ENCODE data around the gene MMEL1. TPM values are rescaled to one million over a fixed set of nuclear protein-coding genes. Genes with fewer than 3 reads are reported as not detected.
"Not testable (repeated sequence)": the region's sequence is repeated elsewhere in the genome, so short reads cannot be mapped to it uniquely, and the experiment has no call there.

Gene MMEL1
- total RNA-seq, 1 donor from 2014 or later, result 1.0 TPM

- Histone ChIP-seq H3K9me3 (ENCODE audit: control insufficient read depth in 3 of 3, low read length in 3 of 3) (peaks cover 0 to 8% (median 3%) of the 10 kb centered on the region in 3 donors), H3K36me3 (ENCODE audit: control insufficient read depth in 3 of 3, insufficient read depth in 3 of 3, low read length in 3 of 3) (no peaks in the 10 kb centered on the region), H3K9ac (ENCODE audit: low read depth in 1 of 3, low read length in 3 of 3) (no peak overlapping the region), H3K4me1 (ENCODE audit: control insufficient read depth in 3 of 3, insufficient read depth in 3 of 3, low read length in 3 of 3) (no peaks in the 10 kb centered on the region), H3K27ac (ENCODE audit: low read depth, low read length) (no peak overlapping the region), H3K27me3 (ENCODE audit: control insufficient read depth in 3 of 3, insufficient read depth in 3 of 3, low read length in 3 of 3) (peaks cover 51 to 69% (median 61%) of the 10 kb centered on the region in 3 donors), H3K4me3 (ENCODE audit: low read length in 3 of 3) (no peak overlapping the region)
Measured at GRCh38 chr1:2628933-2629626, 3.7 kb downstream of the MMEL1 start.

DNA sequence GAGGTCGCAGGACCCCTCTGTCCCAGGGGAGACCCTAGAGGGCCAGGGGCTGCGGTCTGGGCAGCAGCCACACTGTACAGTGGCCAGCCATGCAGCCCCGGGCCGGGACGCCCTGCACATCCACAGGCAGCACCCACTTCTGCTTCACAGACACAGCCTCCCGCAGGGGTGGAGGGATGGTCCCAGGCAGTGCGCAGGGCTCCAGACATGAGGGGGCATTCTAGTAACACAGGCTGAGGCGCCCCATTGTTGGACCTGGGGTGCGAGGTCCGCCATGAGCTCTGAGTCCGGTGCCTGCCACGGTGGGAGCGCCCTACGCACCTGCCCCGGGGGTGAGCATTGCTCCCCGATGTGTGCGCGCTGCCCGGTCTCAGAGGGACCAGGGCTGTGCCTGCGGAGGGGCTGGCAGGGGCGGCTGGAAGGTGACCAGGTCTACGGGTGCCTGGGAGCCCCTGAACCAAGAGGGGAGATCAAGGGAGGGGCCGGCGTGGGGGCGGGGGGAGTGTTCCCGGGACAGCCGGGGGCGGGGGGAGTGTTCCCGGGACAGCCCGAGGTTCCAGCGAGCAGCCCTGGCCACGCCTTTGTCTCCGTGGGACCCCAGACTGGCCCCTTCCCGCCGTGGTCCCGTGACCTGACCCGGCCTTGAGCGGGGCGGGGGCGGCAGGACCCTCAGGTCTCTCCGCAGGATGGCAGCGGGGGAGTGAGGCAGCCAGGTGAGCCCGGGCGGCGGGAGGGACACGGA is 4.5 kb downstream of the MMEL1 start:
- Histone ChIP-seq H3K27me3 (ENCODE audit: control insufficient read depth in 3 of 3, insufficient read depth in 3 of 3, low read length in 3 of 3) (peaks cover 50 to 62% (median 61%) of the 10 kb centered on the region in 3 donors), H3K4me3 (ENCODE audit: low read length in 3 of 3) (no peak overlapping the region), H3K36me3 (ENCODE audit: control insufficient read depth in 3 of 3, insufficient read depth in 3 of 3, low read length in 3 of 3) (no peaks in the 10 kb centered on the region)

GRCh38 chr1:2627746-2628145 is 5.1 kb downstream of the MMEL1 start:
- no peak overlapping the region for H3K4me3 ChIP-seq (ENCODE audit: low read length in 3 of 3)
- no peaks in the 10 kb centered on the region for H3K4me1 ChIP-seq (ENCODE audit: control insufficient read depth in 3 of 3, insufficient read depth in 3 of 3, low read length in 3 of 3)
- no peak overlapping the region for H3K9ac ChIP-seq (ENCODE audit: low read depth in 1 of 3, low read length in 3 of 3)
- no peaks in the 10 kb centered on the region for H3K36me3 ChIP-seq (ENCODE audit: control insufficient read depth in 3 of 3, insufficient read depth in 3 of 3, low read length in 3 of 3)
- H3K27ac ChIP-seq (ENCODE audit: low read depth, low read length), result no peak overlapping the region
- H3K27me3 ChIP-seq (ENCODE audit: control insufficient read depth in 3 of 3, insufficient read depth in 3 of 3, low read length in 3 of 3), result peaks cover 44 to 56% (median 56%) of the 10 kb centered on the region in 3 donors
- peaks cover 0 to 8% (median 3%) of the 10 kb centered on the region in 3 donors for H3K9me3 ChIP-seq (ENCODE audit: control insufficient read depth in 3 of 3, low read length in 3 of 3)

More for the DNA sequence above, 4.5 kb downstream of the MMEL1 start:
- Histone ChIP-seq H3K4me1 (ENCODE audit: control insufficient read depth in 3 of 3, insufficient read depth in 3 of 3, low read length in 3 of 3) (no peaks in the 10 kb centered on the region), H3K9me3 (ENCODE audit: control insufficient read depth in 3 of 3, low read length in 3 of 3) (peaks cover 0 to 8% (median 3%) of the 10 kb centered on the region in 3 donors), H3K9ac (ENCODE audit: low read depth in 1 of 3, low read length in 3 of 3) (no peak overlapping the region), H3K27ac (ENCODE audit: low read depth, low read length) (no peak overlapping the region)

DNA sequence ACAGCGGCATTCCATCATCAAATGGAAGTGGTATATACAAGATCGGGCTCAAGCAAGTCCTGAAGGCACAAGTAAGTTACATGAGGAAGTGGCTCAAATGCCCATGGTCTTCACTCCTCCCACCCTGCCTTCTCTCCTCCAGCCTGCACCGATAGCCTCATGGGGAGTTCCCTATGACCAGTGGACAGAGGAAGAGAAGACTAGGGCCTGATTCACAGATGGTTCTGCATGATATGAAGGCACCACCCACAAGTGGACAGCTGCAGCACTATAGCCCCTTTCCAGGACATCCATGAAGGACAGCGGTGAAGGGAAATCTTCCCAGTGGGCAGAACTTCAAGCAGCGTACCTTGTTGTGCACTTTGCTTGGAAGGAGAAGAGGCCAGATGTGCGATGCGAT is 7.1 kb downstream of the MMEL1 start:
- H3K27me3 ChIP-seq (ENCODE audit: control insufficient read depth in 3 of 3, insufficient read depth in 3 of 3, low read length in 3 of 3), result peaks cover 38 to 48% (median 41%) of the 10 kb centered on the region in 3 donors
- H3K36me3 ChIP-seq (ENCODE audit: control insufficient read depth in 3 of 3, insufficient read depth in 3 of 3, low read length in 3 of 3); H3K4me1 ChIP-seq (ENCODE audit: control insufficient read depth in 3 of 3, insufficient read depth in 3 of 3, low read length in 3 of 3); H3K9me3 ChIP-seq (ENCODE audit: control insufficient read depth in 3 of 3, low read length in 3 of 3); H3K4me3 ChIP-seq (ENCODE audit: low read length in 3 of 3); H3K9ac ChIP-seq (ENCODE audit: low read depth in 1 of 3, low read length in 3 of 3); H3K27ac ChIP-seq (ENCODE audit: low read depth, low read length): not testable (repeated sequence)

- H3K9me3 ChIP-seq (ENCODE audit: control insufficient read depth in 3 of 3, low read length in 3 of 3), result peaks cover 0 to 3% (median 2%) of the 10 kb centered on the region in 3 donors
- no peak overlapping the region for H3K27ac ChIP-seq (ENCODE audit: low read depth, low read length)
- no peak overlapping the region for H3K9ac ChIP-seq (ENCODE audit: low read depth in 1 of 3, low read length in 3 of 3)
- H3K4me3 ChIP-seq (ENCODE audit: low read length in 3 of 3), result no peak overlapping the region
- no peaks in the 10 kb centered on the region for H3K36me3 ChIP-seq (ENCODE audit: control insufficient read depth in 3 of 3, insufficient read depth in 3 of 3, low read length in 3 of 3)
- no peaks in the 10 kb centered on the region for H3K4me1 ChIP-seq (ENCODE audit: control insufficient read depth in 3 of 3, insufficient read depth in 3 of 3, low read length in 3 of 3)
- peaks cover 37 to 44% (median 38%) of the 10 kb centered on the region in 3 donors for H3K27me3 ChIP-seq (ENCODE audit: control insufficient read depth in 3 of 3, insufficient read depth in 3 of 3, low read length in 3 of 3)
Measured at GRCh38 chr1:2625311-2625710, 7.5 kb downstream of the MMEL1 start.

GRCh38 chr1:2624735-2625300 is 8.0 kb downstream of the MMEL1 start:
- Histone ChIP-seq H3K9ac (ENCODE audit: low read depth in 1 of 3, low read length in 3 of 3) (no peak overlapping the region), H3K9me3 (ENCODE audit: control insufficient read depth in 3 of 3, low read length in 3 of 3) (no peaks in the 10 kb centered on the region), H3K4me1 (ENCODE audit: control insufficient read depth in 3 of 3, insufficient read depth in 3 of 3, low read length in 3 of 3) (no peaks in the 10 kb centered on the region), H3K27ac (ENCODE audit: low read depth, low read length) (no peak overlapping the region), H3K4me3 (ENCODE audit: low read length in 3 of 3) (no peak overlapping the region), H3K27me3 (ENCODE audit: control insufficient read depth in 3 of 3, insufficient read depth in 3 of 3, low read length in 3 of 3) (peaks cover 32 to 39% (median 36%) of the 10 kb centered on the region in 3 donors), H3K36me3 (ENCODE audit: control insufficient read depth in 3 of 3, insufficient read depth in 3 of 3, low read length in 3 of 3) (no peaks in the 10 kb centered on the region)

DNA sequence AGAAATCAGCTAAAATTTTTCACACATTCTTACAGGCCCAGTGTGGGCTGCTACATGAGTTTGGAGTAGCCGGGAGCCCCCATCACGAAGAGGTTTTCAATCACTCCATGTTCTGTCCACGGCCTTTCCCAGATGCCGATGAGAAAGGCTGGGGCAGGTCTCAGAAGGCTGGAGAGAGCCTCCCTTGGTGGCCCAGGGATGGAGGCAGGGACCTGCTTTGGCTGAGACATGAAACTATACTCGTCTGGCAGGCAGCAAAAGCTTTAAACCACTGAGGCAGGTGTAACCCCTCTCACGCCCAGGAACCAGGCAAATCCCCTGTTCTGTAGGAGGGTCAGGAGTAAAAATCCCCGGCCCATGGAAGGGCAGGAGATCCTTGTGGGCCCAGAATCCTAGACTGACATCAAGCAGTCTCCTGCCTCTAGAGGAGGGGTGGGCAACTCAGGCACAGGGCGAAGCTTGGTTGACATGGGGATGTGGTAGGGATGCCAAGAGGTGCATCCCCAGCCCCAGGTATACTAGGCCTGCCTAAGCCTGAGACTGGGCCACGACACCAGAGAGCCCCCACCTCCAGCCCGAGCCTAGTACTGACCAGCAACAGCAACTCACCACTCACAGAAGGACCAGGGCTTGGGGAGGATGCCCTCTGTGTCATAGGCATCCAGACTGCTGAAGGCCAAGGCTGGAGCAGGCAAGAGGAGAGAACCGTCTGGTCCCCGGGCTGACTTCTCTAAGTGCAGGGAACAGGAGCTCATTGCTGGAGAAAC is 9.1 kb downstream of the MMEL1 start:
- no peaks in the 10 kb centered on the region for H3K4me1 ChIP-seq (ENCODE audit: control insufficient read depth in 3 of 3, insufficient read depth in 3 of 3, low read length in 3 of 3)
- H3K36me3 ChIP-seq (ENCODE audit: control insufficient read depth in 3 of 3, insufficient read depth in 3 of 3, low read length in 3 of 3), result no peaks in the 10 kb centered on the region
- H3K27me3 ChIP-seq (ENCODE audit: control insufficient read depth in 3 of 3, insufficient read depth in 3 of 3, low read length in 3 of 3), result peaks cover 28 to 30% (median 28%) of the 10 kb centered on the region in 3 donors
- H3K9me3 ChIP-seq (ENCODE audit: control insufficient read depth in 3 of 3, low read length in 3 of 3), result no peaks in the 10 kb centered on the region
- no peak overlapping the region for H3K9ac ChIP-seq (ENCODE audit: low read depth in 1 of 3, low read length in 3 of 3)
- H3K4me3 ChIP-seq (ENCODE audit: low read length in 3 of 3), result no peak overlapping the region
- H3K27ac ChIP-seq (ENCODE audit: low read depth, low read length), result no peak overlapping the region

GRCh38 chr1:2617971-2618470 is 14.8 kb downstream of the MMEL1 start:
- no peaks in the 10 kb centered on the region for H3K36me3 ChIP-seq (ENCODE audit: control insufficient read depth in 3 of 3, insufficient read depth in 3 of 3, low read length in 3 of 3)
- peaks cover 5 to 15% (median 5%) of the 10 kb centered on the region in 3 donors for H3K27me3 ChIP-seq (ENCODE audit: control insufficient read depth in 3 of 3, insufficient read depth in 3 of 3, low read length in 3 of 3)
- no peaks in the 10 kb centered on the region for H3K4me1 ChIP-seq (ENCODE audit: control insufficient read depth in 3 of 3, insufficient read depth in 3 of 3, low read length in 3 of 3)
- no peak overlapping the region for H3K4me3 ChIP-seq (ENCODE audit: low read length in 3 of 3)
- no peak overlapping the region for H3K9ac ChIP-seq (ENCODE audit: low read depth in 1 of 3, low read length in 3 of 3)
- no peak overlapping the region for H3K27ac ChIP-seq (ENCODE audit: low read depth, low read length)
- H3K9me3 ChIP-seq (ENCODE audit: control insufficient read depth in 3 of 3, low read length in 3 of 3), result peaks cover 0 to 6% (median 5%) of the 10 kb centered on the region in 3 donors

- no peaks in the 10 kb centered on the region for H3K4me1 ChIP-seq (ENCODE audit: control insufficient read depth in 3 of 3, insufficient read depth in 3 of 3, low read length in 3 of 3)
- H3K27me3 ChIP-seq (ENCODE audit: control insufficient read depth in 3 of 3, insufficient read depth in 3 of 3, low read length in 3 of 3), result peaks cover 14 to 36% (median 29%) of the 10 kb centered on the region in 3 donors
- no peak overlapping the region for H3K4me3 ChIP-seq (ENCODE audit: low read length in 3 of 3)
- H3K36me3 ChIP-seq (ENCODE audit: control insufficient read depth in 3 of 3, insufficient read depth in 3 of 3, low read length in 3 of 3), result no peaks in the 10 kb centered on the region
- no peak overlapping the region for H3K27ac ChIP-seq (ENCODE audit: low read depth, low read length)
- no peak overlapping the region for H3K9ac ChIP-seq (ENCODE audit: low read depth in 1 of 3, low read length in 3 of 3)
- peaks cover 0 to 6% (median 5%) of the 10 kb centered on the region in 3 donors for H3K9me3 ChIP-seq (ENCODE audit: control insufficient read depth in 3 of 3, low read length in 3 of 3)
Measured at GRCh38 chr1:2614145-2614544, 18.7 kb downstream of the MMEL1 start.

All from skeletal muscle tissue (tissue), 4 donors.